ENCODE results near the gene TMEM236. TPM values are rescaled to one million over a fixed set of nuclear protein-coding genes. Genes with fewer than 3 reads are reported as not detected.

The TMEM236 gene
- total and polyA plus RNA-seq, 9 of the 15 experiments (the other 6 are each of a cell fraction or from before 2014, with no cell fraction given) = 0.04 to 0.13 (median 0.04) TPM; not detected in 4

DNA sequence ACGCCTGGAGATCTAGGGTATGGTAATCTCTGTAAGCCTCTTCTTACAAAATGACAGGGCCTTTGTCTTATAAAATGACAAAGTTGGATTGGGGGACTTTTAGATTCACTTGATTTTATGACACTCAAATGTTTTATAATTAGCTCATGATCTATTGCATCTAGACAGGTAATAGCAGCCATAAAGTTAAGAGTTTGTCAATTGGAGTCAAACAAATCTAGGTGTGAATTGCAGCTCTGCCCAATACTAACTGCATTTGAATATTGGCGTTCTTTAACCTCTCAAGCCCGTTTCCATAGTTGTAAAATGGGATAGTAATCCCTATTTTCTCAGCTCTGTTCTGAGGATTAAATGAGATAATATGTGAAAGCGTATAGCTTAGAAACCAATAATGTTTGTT, 43.1 kb downstream of the TMEM236 start:
- H3K4me1 ChIP-seq (replicated peaks in 1 of 2; ENCODE audit: control insufficient read depth in 2 of 2, insufficient read depth in 2 of 2, low read length in 2 of 2) = peaks cover 0 to 19% of the 10 kb centered on the region in 2 experiments; a peak in 3 of 5 replicates
- DNase-seq (ENCODE audit: extremely low read depth in 1 of 4, low spot score in 3 of 4) (no peak), FAIRE-seq (no peak), ATAC-seq (no peak)
- no peaks in the 10 kb centered on the region for H4K20me1 ChIP-seq (replicated peaks; ENCODE audit: control insufficient read depth, insufficient read depth, low read length)
- no peak overlapping the region for H3K27ac ChIP-seq (ENCODE audit: extremely low read depth, low read depth, low read length)
- CTCF ChIA-PET (ENCODE audit: low intra/inter-chr PET ratio) = no interaction called here
- POLR2A ChIA-PET = no interaction called here
- H3K27me3 ChIP-seq (ENCODE audit: control insufficient read depth in 2 of 2, insufficient read depth in 2 of 2, low read length in 2 of 2) = no peaks in the 10 kb centered on the region
- H3K4me3 ChIP-seq = no peak overlapping the region
- H2AFZ ChIP-seq (ENCODE audit: low read depth, low read length) = no peak overlapping the region
- WGBS (ENCODE audit: insufficient coverage, low coverage, missing lambda C conversion rate) = 37% methylated on average over 4 of the region's 4 CpGs
- no peaks in the 10 kb centered on the region for H3K9me1 ChIP-seq (ENCODE audit: control insufficient read depth, insufficient read depth, low read length)
- H3K4me2 ChIP-seq (ENCODE audit: insufficient read depth, low read length) = no peak overlapping the region
- in situ Hi-C loops (cut with MboI) (no loop called here), intact Hi-C loops (cut with micrococcal nuclease) (no loop called here)
- H3K9me3 ChIP-seq (replicated peaks; ENCODE audit: control insufficient read depth, insufficient read depth, low read depth, low read length) = no peaks in the 10 kb centered on the region
- H3K79me2 ChIP-seq (ENCODE audit: control insufficient read depth, insufficient read depth, low read length) = no peaks in the 10 kb centered on the region
- H3K9ac ChIP-seq (ENCODE audit: insufficient read depth in 1 of 2, low read depth in 2 of 2, low read length in 2 of 2) = no peak overlapping the region
- no TSS peak for BruUV-seq (replicated peaks)
- TF ChIP-seq MAFG (tag; conservative IDR thresholded peaks at IDR 0.05) (no peak), ETV1 (tag; conservative IDR thresholded peaks at IDR 0.05; ENCODE audit: low read depth) (no peak), MTF1 (CRISPR knock-in tag; IDR thresholded peaks at IDR 0.05; ENCODE audit: borderline replicate concordance) (no peak), PML (IDR thresholded peaks at IDR 0.05; ENCODE audit: low read length) (no peak), EZH2 (IDR thresholded peaks at IDR 0.05; ENCODE audit: borderline replicate concordance, low read depth, low read length) (no peak), CEBPB (tag; IDR thresholded peaks at IDR 0.05) (no peak), FOS (IDR thresholded peaks at IDR 0.05; ENCODE audit: extremely low read depth, insufficient read length) (no peak), ZNF347 (CRISPR knock-in tag; IDR thresholded peaks at IDR 0.05; ENCODE audit: low read depth) (no peak), COPS2 (conservative IDR thresholded peaks at IDR 0.05) (no peak), LARP7 (IDR thresholded peaks at IDR 0.05) (no peak), SP2 (IDR thresholded peaks at IDR 0.05; ENCODE audit: extremely low read depth, low read depth, low read length, poor library complexity, severe bottlenecking) (no peak), MEF2A (IDR thresholded peaks at IDR 0.05; ENCODE audit: control insufficient read depth, low read depth, low read length) (no peak), C11orf30 (IDR thresholded peaks at IDR 0.05; ENCODE audit: low read depth) (no peak)
- TF ChIP-seq, protein P1, sequence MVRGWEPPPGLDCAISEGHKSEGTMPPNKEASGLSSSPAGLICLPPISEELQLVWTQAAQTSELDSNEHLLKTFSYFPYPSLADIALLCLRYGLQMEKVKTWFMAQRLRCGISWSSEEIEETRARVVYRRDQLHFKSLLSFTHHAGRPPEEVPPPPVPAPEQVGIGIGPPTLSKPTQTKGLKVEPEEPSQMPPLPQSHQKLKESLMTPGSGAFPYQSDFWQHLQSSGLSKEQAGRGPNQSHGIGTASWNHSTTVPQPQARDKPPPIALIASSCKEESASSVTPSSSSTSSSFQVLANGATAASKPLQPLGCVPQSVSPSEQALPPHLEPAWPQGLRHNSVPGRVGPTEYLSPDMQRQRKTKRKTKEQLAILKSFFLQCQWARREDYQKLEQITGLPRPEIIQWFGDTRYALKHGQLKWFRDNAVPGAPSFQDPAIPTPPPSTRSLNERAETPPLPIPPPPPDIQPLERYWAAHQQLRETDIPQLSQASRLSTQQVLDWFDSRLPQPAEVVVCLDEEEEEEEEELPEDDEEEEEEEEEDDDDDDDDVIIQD (CRISPR knock-in tag; IDR thresholded peaks at IDR 0.05) = no peak
- TF ChIP-seq, protein P2, sequence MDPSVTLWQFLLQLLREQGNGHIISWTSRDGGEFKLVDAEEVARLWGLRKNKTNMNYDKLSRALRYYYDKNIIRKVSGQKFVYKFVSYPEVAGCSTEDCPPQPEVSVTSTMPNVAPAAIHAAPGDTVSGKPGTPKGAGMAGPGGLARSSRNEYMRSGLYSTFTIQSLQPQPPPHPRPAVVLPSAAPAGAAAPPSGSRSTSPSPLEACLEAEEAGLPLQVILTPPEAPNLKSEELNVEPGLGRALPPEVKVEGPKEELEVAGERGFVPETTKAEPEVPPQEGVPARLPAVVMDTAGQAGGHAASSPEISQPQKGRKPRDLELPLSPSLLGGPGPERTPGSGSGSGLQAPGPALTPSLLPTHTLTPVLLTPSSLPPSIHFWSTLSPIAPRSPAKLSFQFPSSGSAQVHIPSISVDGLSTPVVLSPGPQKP (CRISPR knock-in tag; IDR thresholded peaks at IDR 0.05) = no peak
- TF ChIP-seq, protein P3, sequence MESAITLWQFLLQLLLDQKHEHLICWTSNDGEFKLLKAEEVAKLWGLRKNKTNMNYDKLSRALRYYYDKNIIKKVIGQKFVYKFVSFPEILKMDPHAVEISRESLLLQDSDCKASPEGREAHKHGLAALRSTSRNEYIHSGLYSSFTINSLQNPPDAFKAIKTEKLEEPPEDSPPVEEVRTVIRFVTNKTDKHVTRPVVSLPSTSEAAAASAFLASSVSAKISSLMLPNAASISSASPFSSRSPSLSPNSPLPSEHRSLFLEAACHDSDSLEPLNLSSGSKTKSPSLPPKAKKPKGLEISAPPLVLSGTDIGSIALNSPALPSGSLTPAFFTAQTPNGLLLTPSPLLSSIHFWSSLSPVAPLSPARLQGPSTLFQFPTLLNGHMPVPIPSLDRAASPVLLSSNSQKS (CRISPR knock-in tag; IDR thresholded peaks at IDR 0.05) = no peak
- TF ChIP-seq, protein P4, sequence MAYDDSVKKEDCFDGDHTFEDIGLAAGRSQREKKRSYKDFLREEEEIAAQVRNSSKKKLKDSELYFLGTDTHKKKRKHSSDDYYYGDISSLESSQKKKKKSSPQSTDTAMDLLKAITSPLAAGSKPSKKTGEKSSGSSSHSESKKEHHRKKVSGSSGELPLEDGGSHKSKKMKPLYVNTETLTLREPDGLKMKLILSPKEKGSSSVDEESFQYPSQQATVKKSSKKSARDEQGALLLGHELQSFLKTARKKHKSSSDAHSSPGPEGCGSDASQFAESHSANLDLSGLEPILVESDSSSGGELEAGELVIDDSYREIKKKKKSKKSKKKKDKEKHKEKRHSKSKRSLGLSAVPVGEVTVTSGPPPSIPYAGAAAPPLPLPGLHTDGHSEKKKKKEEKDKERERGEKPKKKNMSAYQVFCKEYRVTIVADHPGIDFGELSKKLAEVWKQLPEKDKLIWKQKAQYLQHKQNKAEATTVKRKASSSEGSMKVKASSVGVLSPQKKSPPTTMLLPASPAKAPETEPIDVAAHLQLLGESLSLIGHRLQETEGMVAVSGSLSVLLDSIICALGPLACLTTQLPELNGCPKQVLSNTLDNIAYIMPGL (CRISPR knock-in tag; IDR thresholded peaks at IDR 0.05) = no peak
- TF ChIP-seq, protein P5, sequence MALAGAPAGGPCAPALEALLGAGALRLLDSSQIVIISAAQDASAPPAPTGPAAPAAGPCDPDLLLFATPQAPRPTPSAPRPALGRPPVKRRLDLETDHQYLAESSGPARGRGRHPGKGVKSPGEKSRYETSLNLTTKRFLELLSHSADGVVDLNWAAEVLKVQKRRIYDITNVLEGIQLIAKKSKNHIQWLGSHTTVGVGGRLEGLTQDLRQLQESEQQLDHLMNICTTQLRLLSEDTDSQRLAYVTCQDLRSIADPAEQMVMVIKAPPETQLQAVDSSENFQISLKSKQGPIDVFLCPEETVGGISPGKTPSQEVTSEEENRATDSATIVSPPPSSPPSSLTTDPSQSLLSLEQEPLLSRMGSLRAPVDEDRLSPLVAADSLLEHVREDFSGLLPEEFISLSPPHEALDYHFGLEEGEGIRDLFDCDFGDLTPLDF (CRISPR knock-in tag; IDR thresholded peaks at IDR 0.05) = no peak
- no peaks in the 10 kb centered on the region for H3K36me3 ChIP-seq (ENCODE audit: control insufficient read depth, insufficient read depth, low read length)
